ENCODE data around the gene TLR4. TPM values are rescaled to one million over a fixed set of nuclear protein-coding genes. Genes with fewer than 3 reads are reported as not detected.

Gene TLR4
- total and polyA plus RNA-seq, 2 of the 4 experiments (the other 2 are of a cell fraction), result under 0.01 TPM; not detected in 1

DNA sequence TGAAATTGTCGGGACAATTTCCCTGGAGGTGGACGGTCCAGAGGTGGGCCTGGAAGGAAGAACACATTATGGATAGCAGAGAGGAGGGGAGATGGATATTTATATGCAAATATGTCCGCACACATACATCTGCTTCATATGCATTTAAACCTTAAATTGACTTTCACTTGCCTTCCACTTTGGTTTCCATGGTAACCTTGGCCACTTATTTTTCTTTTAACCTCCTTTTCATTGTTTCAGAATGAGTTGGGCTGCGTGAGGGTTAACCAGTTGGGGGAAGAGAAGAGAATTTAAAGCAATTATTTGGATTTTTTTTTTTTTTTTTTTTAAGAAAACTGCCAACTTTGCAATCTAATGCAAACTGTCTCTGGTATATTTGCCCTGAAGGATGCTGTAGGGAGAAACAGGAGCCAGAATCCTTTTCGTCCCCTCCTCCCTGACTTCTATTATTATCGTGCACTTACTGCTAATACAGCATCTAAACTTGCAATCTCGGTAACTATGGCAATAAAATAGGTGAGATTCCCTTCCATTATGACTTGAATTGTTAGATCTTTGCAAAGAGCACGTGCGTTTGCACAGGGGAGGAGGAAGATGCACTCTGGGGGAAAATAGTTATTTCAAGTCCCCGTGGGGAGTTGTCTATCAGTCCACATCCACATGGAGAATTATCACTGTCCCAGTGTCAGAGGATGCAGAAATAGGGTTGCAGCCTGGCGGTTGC lies 35.6 kb downstream of the TLR4 start:
- peaks cover 15% of the 10 kb centered on the region for H3K9me3 ChIP-seq (ENCODE audit: control insufficient read depth, insufficient read depth, low read length)
- no peak overlapping the region for H3K4me2 ChIP-seq (ENCODE audit: low read depth, low read length)
- in situ Hi-C loops (cut with MboI; ENCODE audit: low sequenced_read_pairs) (no loop called here), intact Hi-C loops (cut with micrococcal nuclease) (loop anchor here (5.0 kb wide), 1 partner anchor 332 kb away; no protein-coding TSS in a partner anchor), dilution Hi-C loops (cut with HindIII; ENCODE audit: low sequenced_read_pairs, unreplicated experiment) (no loop called here)
- H4K5ac ChIP-seq (ENCODE audit: low read depth, low read length), result no peak overlapping the region
- no peak overlapping the region for H3K23ac ChIP-seq (ENCODE audit: low read depth, low read length)
- no peak overlapping the region for H2AK5ac ChIP-seq (ENCODE audit: low read depth, low read length)
- H2BK20ac ChIP-seq (ENCODE audit: low read depth, low read length), result no peak overlapping the region
- TF ChIP-seq MAFK (IDR thresholded peaks at IDR 0.05; ENCODE audit: low read depth, low read length) (no peak), BHLHE40 (IDR thresholded peaks at IDR 0.05; ENCODE audit: low read depth, low read length) (no peak), CHD1 (IDR thresholded peaks at IDR 0.05; ENCODE audit: low read depth, low read length) (no peak), SMC3 (IDR thresholded peaks at IDR 0.05; ENCODE audit: low read depth, low read length) (no peak), MAZ (IDR thresholded peaks at IDR 0.05; ENCODE audit: borderline replicate concordance, low read depth, low read length) (no peak), POLR2A (IDR thresholded peaks at IDR 0.05; ENCODE audit: low read depth, low read length) (no peak), CEBPB (IDR thresholded peaks at IDR 0.05; ENCODE audit: low read depth, low read length) (no peak), NFE2L2 (IDR thresholded peaks at IDR 0.05; ENCODE audit: low read depth, low read length) (no peak), MXI1 (IDR thresholded peaks at IDR 0.05; ENCODE audit: borderline replicate concordance, low read depth, low read length) (no peak), RAD21 (IDR thresholded peaks at IDR 0.05; ENCODE audit: low read length) (no peak), RCOR1 (IDR thresholded peaks at IDR 0.05; ENCODE audit: insufficient replicate concordance, low read length) (no peak), FOS (IDR thresholded peaks at IDR 0.05; ENCODE audit: low read depth, low read length) (no peak), RFX5 (IDR thresholded peaks at IDR 0.05; ENCODE audit: low read depth, low read length) (no peak)
- TF ChIP-seq, protein P1, sequence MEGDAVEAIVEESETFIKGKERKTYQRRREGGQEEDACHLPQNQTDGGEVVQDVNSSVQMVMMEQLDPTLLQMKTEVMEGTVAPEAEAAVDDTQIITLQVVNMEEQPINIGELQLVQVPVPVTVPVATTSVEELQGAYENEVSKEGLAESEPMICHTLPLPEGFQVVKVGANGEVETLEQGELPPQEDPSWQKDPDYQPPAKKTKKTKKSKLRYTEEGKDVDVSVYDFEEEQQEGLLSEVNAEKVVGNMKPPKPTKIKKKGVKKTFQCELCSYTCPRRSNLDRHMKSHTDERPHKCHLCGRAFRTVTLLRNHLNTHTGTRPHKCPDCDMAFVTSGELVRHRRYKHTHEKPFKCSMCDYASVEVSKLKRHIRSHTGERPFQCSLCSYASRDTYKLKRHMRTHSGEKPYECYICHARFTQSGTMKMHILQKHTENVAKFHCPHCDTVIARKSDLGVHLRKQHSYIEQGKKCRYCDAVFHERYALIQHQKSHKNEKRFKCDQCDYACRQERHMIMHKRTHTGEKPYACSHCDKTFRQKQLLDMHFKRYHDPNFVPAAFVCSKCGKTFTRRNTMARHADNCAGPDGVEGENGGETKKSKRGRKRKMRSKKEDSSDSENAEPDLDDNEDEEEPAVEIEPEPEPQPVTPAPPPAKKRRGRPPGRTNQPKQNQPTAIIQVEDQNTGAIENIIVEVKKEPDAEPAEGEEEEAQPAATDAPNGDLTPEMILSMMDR (conservative IDR thresholded peaks at IDR 0.05; ENCODE audit: low read depth, low read length), result no peak
- TF ChIP-seq, protein P2, sequence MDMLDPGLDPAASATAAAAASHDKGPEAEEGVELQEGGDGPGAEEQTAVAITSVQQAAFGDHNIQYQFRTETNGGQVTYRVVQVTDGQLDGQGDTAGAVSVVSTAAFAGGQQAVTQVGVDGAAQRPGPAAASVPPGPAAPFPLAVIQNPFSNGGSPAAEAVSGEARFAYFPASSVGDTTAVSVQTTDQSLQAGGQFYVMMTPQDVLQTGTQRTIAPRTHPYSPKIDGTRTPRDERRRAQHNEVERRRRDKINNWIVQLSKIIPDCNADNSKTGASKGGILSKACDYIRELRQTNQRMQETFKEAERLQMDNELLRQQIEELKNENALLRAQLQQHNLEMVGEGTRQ (IDR thresholded peaks at IDR 0.05; ENCODE audit: low read depth, low read length), result no peak
- TF ChIP-seq, protein P3, sequence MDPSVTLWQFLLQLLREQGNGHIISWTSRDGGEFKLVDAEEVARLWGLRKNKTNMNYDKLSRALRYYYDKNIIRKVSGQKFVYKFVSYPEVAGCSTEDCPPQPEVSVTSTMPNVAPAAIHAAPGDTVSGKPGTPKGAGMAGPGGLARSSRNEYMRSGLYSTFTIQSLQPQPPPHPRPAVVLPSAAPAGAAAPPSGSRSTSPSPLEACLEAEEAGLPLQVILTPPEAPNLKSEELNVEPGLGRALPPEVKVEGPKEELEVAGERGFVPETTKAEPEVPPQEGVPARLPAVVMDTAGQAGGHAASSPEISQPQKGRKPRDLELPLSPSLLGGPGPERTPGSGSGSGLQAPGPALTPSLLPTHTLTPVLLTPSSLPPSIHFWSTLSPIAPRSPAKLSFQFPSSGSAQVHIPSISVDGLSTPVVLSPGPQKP (IDR thresholded peaks at IDR 0.05; ENCODE audit: borderline replicate concordance, low read depth, low read length), result no peak
- no peak overlapping the region for H2AFZ ChIP-seq (replicated peaks; ENCODE audit: low read length, poor library complexity)
- no peak overlapping the region for H2AK9ac ChIP-seq (replicated peaks; ENCODE audit: low read depth, low read length, poor library complexity)
- no peak overlapping the region for H3K27ac ChIP-seq (ENCODE audit: insufficient read depth, low read length)
- no peak for DNase-seq
- no peak overlapping the region for H3K4me3 ChIP-seq (ENCODE audit: insufficient read depth, low read depth, low read length)
- H4K8ac ChIP-seq (ENCODE audit: low read depth in 2 of 2, low read length in 2 of 2), result no peak overlapping the region
- H2BK15ac ChIP-seq (ENCODE audit: low read depth, low read length), result no peak overlapping the region
- H3K18ac ChIP-seq (ENCODE audit: low read depth, low read length), result no peak overlapping the region
- no peak overlapping the region for H2BK120ac ChIP-seq (ENCODE audit: low read depth, low read length)
- POLR2A ChIA-PET (ENCODE audit: unreplicated experiment), result no interaction called here
- no peaks in the 10 kb centered on the region for H4K20me1 ChIP-seq (ENCODE audit: insufficient read depth, low read length)
- H3K9ac ChIP-seq (ENCODE audit: low read depth, low read length), result no peak overlapping the region
- no peak overlapping the region for H3K56ac ChIP-seq (ENCODE audit: extremely low read depth, insufficient read depth, low read length)
- H3K4ac ChIP-seq (ENCODE audit: low read depth, low read length), result no peak overlapping the region
- no CpG with 5 or more reads among the region's 11 CpGs for WGBS, 2 experiments (ENCODE audit: extremely low coverage in 2 of 2, insufficient read length in 1 of 2)
- BruUV-seq (replicated peaks), result no TSS peak
- no peak overlapping the region for H3K14ac ChIP-seq (replicated peaks; ENCODE audit: low read depth, low read length)
- no peaks in the 10 kb centered on the region for H3K9me1 ChIP-seq (ENCODE audit: insufficient read depth, low read length)
- H3K36me3 ChIP-seq (ENCODE audit: control insufficient read depth, insufficient read depth, low read length), result no peaks in the 10 kb centered on the region
- no peak for ATAC-seq (ENCODE audit: low read depth)
- CTCF ChIA-PET, result no interaction called here
- H3K4me1 ChIP-seq (ENCODE audit: control insufficient read depth, insufficient read depth, low read length), result no peaks in the 10 kb centered on the region
- no peaks in the 10 kb centered on the region for H3K27me3 ChIP-seq (ENCODE audit: control insufficient read depth, insufficient read depth, low read length)
- no peak overlapping the region for H4K91ac ChIP-seq (ENCODE audit: insufficient read depth, low read depth, low read length)
- no peak overlapping the region for H2BK5ac ChIP-seq (ENCODE audit: low read depth, low read length, poor library complexity, severe bottlenecking)
- H3K79me1 ChIP-seq (ENCODE audit: low read depth in 1 of 2, low read length in 2 of 2), result no peaks in the 10 kb centered on the region
